Vagina (tissue), 2 donors: ENCODE results near the gene XCR1. TPM values are rescaled to one million over a fixed set of nuclear protein-coding genes. Genes with fewer than 3 reads are reported as not detected.
"Not testable (repeated sequence)": the region's sequence is repeated elsewhere in the genome, so short reads cannot be mapped to it uniquely, and the experiment has no call there.

Experiments
- DNase-seq, 2 donors: peaks; one replicate each; pipeline ENCODE4 v3.0.0-alpha.2; 2017; ENCODE audit errors: extremely low spot score in 2 of 2
- H3K27ac ChIP-seq: fragments of 200-600 bp; sonication (generic); one replicate; pipeline ENCODE4 v1.5.1; 2019
- H3K27me3 ChIP-seq: fragments of 200-600 bp; sonication (generic); one replicate; pipeline ENCODE4 v1.5.1; 2019
- H3K36me3 ChIP-seq, 2 donors: fragments of 200-600 bp; sonication (generic); one replicate each; pipeline ENCODE4 v1.5.1; 2017 to 2019
- H3K4me1 ChIP-seq: fragments of 200-600 bp; sonication (generic); one replicate; pipeline ENCODE4 v1.5.1; 2019
- H3K4me3 ChIP-seq, 2 donors: fragments of 200-600 bp; sonication (generic); 1 replicate in 1 of 2; 2 replicates in 1 of 2; pipeline ENCODE4 v1.5.1; 2016 to 2019
- H3K9me3 ChIP-seq: fragments of 200-600 bp; sonication (generic); one replicate; pipeline ENCODE4 v1.5.1; 2019
- CTCF ChIP-seq, 3 experiments: fragments of 450-650 bp in 2 of 3; fragments of 200-600 bp in 1 of 3; sonication (generic) in 1 of 3; IDR thresholded peaks; one replicate each; pipeline ENCODE4 v1.5.1; 2017 to 2019; ENCODE audit warnings: antibody characterized with exemption in 3 of 3, mild to moderate bottlenecking in 2 of 3, moderate library complexity in 2 of 3
- POLR2A ChIP-seq, 2 donors: fragments of 450-650 bp; IDR thresholded peaks; one replicate each; pipeline ENCODE4 v1.6.1; 2017; ENCODE audit warnings: antibody characterized with exemption in 2 of 2, mild to moderate bottlenecking in 2 of 2, moderate library complexity in 2 of 2
- POLR2AphosphoS5 ChIP-seq, 2 donors: sonication (generic); formaldehyde crosslinking; IDR thresholded peaks; one replicate each; pipeline ENCODE4 v1.9.0; 2017; ENCODE audit warnings: antibody characterized with exemption in 2 of 2, mild to moderate bottlenecking in 2 of 2, low read depth in 1 of 2; ENCODE audit not compliant: insufficient read depth in 1 of 2
- intact Hi-C: fragments of 100-400 bp; cut with DNase I; formaldehyde crosslinking; loops from one replicate; pipeline ENCODE4 v1.15.1; 2023
- total RNA-seq: library from RNA; depleted of rRNA; stranded (reverse); fragments of >200 nt; gene quantifications from one replicate; pipeline ENCODE4 v1.2.3, GENCODE V29; 2016

The XCR1 gene
- total RNA-seq, 1 donor from 2014 or later: not detected

GRCh38 chr3:46057716-46058115 lies 30.4 kb upstream of the XCR1 start:
- Histone ChIP-seq H3K4me3 (no peak overlapping the region), H3K9me3 (no peaks in the 10 kb centered on the region), H3K27ac (no peak overlapping the region), H3K4me1 (no peaks in the 10 kb centered on the region), H3K36me3 (no peaks in the 10 kb centered on the region), H3K27me3 (no peaks in the 10 kb centered on the region)
- TF ChIP-seq POLR2AphosphoS5 (IDR thresholded peaks at IDR 0.05; ENCODE audit: insufficient read depth in 1 of 2, low read depth in 1 of 2): no peak
- no peak for TF ChIP-seq POLR2A (IDR thresholded peaks at IDR 0.05)
- no peak for TF ChIP-seq CTCF (IDR thresholded peaks at IDR 0.05)
- intact Hi-C loops: no loop called here
- no peak for DNase-seq

- Histone ChIP-seq H3K36me3 (no peaks in the 10 kb centered on the region), H3K4me1 (no peaks in the 10 kb centered on the region), H3K4me3 (no peak overlapping the region), H3K27ac (no peak overlapping the region), H3K27me3 (no peaks in the 10 kb centered on the region), H3K9me3 (no peaks in the 10 kb centered on the region)
- no peak for TF ChIP-seq POLR2A (IDR thresholded peaks at IDR 0.05)
- TF ChIP-seq POLR2AphosphoS5 (IDR thresholded peaks at IDR 0.05; ENCODE audit: insufficient read depth in 1 of 2, low read depth in 1 of 2): no peak
- no peak for TF ChIP-seq CTCF (IDR thresholded peaks at IDR 0.05)
- intact Hi-C loops: no loop called here
- no peak for DNase-seq
These were observed 29.4 kb upstream of the XCR1 start for GRCh38 chr3:46056686-46057085.

GRCh38 chr3:46053761-46054515 lies 26.7 kb upstream of the XCR1 start:
- H3K36me3 ChIP-seq, DNase-seq, H3K4me1 ChIP-seq, H3K27me3 ChIP-seq, H3K27ac ChIP-seq, intact Hi-C loops, H3K9me3 ChIP-seq, H3K4me3 ChIP-seq: not testable (repeated sequence)

GRCh38 chr3:46053265-46053664 lies 26.0 kb upstream of the XCR1 start:
- H3K4me3 ChIP-seq, H3K36me3 ChIP-seq, H3K9me3 ChIP-seq, DNase-seq, H3K4me1 ChIP-seq, intact Hi-C loops, H3K27ac ChIP-seq, H3K27me3 ChIP-seq: not testable (repeated sequence)

- Histone ChIP-seq H3K9me3 (no peaks in the 10 kb centered on the region), H3K36me3 (no peaks in the 10 kb centered on the region), H3K4me3 (no peak overlapping the region), H3K27me3 (no peaks in the 10 kb centered on the region), H3K27ac (no peak overlapping the region), H3K4me1 (no peaks in the 10 kb centered on the region)
- no peak for TF ChIP-seq POLR2A (IDR thresholded peaks at IDR 0.05)
- DNase-seq: no peak
- intact Hi-C loops: no loop called here
These were observed 25.2 kb upstream of the XCR1 start for GRCh38 chr3:46052531-46052930.

- DNase-seq: no peak
- intact Hi-C loops: no loop called here
- no peaks in the 10 kb centered on the region for H3K27me3 ChIP-seq
- H3K9me3 ChIP-seq: no peaks in the 10 kb centered on the region
- no peaks in the 10 kb centered on the region for H3K4me1 ChIP-seq
- H3K4me3 ChIP-seq: no peak overlapping the region
- no peaks in the 10 kb centered on the region for H3K36me3 ChIP-seq
- H3K27ac ChIP-seq: no peak overlapping the region
- TF ChIP-seq CTCF (IDR thresholded peaks at IDR 0.05) (no peak), POLR2AphosphoS5 (IDR thresholded peaks at IDR 0.05; ENCODE audit: insufficient read depth in 1 of 2, low read depth in 1 of 2) (no peak), POLR2A (IDR thresholded peaks at IDR 0.05) (no peak)
These were observed 21.8 kb upstream of the XCR1 start for GRCh38 chr3:46049093-46049492.

GRCh38 chr3:46046231-46046630 lies 18.9 kb upstream of the XCR1 start:
- H3K4me3 ChIP-seq, H3K27ac ChIP-seq, H3K9me3 ChIP-seq, H3K27me3 ChIP-seq, intact Hi-C loops, H3K4me1 ChIP-seq, DNase-seq, H3K36me3 ChIP-seq: not testable (repeated sequence)
